GM18520 (cell line): ENCODE results near the gene ANKRD24.
"Not testable (repeated sequence)": the region's sequence is repeated elsewhere in the genome, so short reads cannot be mapped to it uniquely, and the experiment has no call there.

Experiments
- ATAC-seq: cut with Tn5 transposase; IDR thresholded peaks from one replicate; pipeline ENCODE4 v1.9.1; 2021; ENCODE audit not compliant: unreplicated experiment

The ANKRD24 gene

GRCh38 chr19:4173479-4174212, 8.8 kb upstream of the ANKRD24 start:
- ATAC-seq: no peak

DNA sequence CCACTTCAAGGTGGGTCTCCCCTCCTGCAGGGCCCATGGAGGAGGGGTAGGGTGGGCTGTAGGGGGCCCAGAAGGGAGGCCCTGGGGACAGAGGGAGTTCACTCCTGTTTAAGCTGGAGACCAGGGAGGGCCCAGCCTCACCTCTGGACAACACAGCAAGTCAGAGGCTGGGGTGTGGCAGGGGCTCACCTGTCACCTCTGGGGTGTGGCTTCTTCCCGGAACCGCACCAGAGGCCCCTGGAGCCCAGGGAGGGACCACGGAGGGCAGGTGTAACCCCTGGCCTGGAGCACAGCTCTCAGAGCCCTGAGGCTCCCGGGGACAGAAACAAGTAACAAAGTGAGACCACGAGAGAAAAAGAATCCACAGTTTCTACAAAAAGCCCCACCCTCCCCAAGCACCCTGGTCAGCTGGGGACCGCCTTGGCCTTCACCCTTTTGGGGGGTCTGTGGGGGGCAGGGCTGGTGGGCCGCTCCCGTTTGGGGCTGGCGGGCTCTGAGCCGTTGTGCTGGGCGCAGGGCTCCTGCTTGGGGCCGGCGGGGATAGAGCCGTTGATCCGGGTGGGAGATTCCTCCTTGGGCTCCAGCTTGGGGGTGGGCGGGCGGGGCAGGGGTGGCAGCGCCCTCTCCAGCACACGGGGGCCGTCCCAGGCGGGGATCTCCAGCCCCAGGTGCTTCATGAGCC, 8.1 kb upstream of the ANKRD24 start:
- no peak for ATAC-seq

DNA sequence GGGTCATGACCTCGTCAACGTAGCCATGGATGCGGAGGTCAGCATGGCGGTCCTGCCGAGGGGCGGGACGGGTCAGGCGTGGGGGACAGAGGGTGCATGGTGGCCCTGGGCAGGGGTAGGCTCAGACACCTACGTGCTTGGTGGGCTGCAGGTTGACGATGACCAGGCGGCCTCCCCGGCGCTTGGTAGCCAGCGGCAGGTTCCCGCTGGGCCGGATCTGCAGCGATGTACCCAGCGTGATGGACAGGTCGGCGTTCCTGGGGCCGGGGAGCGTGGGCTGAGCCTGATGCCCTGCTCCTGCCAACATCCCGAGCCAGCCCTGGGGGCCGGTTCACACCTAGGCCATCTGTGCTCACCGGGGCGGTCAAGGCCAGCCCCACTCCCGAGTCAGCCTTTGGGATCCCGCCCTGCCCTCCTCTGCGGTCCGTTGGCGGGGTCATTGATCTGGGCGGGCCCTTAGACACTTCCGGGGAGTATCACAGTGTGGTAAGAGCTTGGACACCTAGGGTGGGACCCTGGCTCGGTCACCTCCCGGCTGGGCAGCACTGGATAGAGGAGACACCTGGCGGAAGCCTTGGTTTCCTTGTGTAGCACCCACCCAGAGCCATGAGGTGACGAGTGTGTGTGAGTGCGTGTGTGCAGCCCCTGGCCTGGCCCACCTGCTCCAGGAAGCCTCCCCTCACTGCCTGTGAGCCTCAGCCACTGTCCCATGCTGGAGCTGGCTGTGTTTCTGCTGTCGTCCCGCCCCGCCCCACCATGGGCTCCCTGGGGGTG, 7.4 kb upstream of the ANKRD24 start:
- ATAC-seq: no peak

DNA sequence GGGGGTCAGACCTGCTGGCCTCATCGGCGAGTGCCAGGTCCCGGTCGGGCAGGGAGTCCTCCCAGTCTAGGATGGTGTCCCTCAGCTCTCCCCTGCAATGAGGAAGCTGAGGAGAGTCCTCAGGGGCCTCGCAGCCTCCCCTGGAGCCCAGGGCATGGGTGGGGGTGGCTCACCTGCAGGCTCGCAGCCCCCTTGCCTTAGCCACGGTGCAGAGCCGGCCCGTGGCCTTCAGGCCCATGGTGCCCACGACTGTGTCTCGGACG, 6.9 kb upstream of the ANKRD24 start:
- ATAC-seq: no peak

DNA sequence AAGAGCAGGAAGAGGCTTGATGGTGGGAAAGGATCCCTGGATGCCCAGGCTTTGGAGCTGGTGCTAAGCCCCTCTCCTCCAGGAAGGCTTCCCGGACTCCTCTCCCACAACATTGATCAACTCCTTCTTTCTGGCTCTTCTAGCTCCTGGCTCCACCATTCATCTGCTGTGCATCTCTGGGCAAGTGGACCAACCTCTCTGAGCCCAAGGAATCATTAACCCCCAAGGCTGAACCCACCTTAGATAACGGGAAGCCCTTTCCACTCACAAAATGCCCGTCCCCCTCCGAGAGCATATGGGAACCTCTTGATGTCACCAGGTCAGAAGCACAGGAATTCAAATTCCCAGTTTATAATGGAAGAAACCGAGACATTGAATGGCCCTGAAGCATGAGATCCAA, 5.3 kb upstream of the ANKRD24 start:
- no peak for ATAC-seq

DNA sequence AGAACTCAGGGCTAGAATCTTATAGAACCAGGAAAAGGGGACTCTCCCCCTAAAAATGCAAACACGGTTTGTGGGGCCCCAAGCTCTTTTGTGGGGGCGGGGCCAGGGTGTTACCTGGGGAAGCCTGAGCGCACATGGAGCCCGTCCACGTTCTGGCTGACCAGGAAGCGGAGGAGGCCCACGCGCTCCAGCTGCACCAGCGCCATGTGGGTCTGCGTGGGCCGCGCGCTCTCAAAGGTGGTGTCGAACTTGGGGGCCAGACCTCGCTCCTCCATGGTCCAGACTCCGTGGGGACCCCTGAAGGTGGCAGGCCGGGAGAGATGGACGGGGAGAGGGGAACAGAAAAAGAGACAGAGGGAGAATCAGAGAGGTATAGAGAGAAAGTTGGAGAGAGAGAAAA, 3.5 kb upstream of the ANKRD24 start:
- no peak for ATAC-seq

DNA sequence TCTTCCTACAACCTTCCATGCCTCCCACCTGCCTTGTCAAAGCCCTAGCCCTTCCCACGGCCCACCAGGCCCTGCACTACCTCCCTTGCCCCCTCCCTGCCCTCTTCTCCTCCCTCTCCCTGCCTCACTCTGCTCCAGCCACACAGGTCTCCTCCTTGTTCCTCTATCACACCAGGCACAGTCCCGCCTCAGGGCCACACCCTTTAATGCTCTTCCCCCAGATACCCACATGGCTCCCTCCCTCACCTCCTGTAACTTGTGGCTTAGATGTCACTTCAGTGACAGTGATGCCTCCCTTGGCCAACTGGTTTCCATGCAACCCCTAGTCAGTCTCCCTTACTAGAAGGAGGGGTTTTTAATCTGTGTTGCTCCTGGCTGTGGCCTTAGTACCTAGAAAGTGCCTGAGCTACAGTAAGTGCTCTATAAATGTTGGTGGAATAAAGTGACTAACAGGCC, 1.4 kb upstream of the ANKRD24 start:
- ATAC-seq: no peak

DNA sequence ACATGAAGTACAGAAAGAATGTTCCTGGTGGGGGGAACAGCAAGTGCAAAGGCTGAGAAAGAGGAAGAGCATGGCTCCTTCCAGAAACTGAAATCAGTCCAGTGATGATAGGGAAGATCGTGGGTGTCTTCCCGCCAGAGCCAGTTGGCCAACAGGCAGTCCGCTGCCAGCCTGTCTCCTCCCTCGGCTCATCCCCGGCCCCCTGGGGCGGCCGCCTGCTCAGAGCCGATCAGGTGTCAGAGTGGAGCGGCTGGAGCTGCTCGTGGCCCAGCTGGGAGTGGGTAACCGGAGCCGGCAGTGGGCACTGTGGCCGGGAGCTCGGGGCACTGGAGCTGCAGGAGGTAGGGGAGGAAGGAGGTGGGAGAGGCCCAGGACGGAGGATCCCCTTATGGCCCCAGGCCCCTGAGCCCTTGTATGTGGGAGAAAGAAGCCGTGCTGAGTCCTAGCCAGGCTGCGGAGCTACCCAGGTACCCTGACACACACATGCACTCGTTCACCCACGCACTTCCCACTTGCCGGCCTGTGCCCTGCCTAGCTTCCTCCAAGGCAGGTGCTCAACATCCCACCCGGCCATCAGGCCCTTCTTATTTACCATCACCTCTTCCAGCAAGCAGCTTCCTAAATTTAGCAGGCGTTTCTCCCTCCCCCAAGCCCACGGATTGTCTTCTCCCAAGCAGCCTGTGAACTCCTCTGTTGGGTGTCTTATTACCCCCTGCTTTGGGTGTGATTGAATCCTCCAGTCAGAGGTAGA, 1.7 kb downstream of the ANKRD24 start:
- no peak for ATAC-seq

DNA sequence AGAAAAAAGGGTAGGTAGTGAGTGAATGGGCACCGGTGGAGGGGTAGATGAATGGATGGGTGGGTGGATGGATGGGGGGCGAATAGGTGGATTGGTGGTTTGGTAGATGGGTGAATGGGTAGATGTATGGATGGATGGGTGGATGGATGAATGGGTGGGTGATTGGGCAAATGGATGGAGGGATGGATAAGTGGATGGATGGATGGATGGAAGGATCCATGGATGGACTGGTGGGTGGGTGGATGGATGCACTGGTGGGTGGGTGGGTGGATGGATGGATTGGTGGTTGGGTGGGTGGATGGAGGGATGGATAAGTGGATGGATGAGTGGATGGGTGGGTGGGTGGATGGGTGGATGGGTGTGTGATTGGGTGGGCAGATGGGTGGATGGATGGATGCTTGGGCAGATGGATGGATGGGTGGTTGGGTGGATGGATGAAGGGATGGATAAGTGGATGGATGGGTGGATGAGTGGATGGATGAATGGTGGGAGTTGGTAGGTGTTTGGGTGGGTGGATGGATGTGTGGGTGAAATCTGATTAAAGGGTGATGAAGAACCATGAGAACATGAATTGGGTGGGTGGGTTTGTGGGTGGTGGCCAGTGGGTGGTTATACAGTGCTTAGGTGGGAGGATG, 2.3 kb downstream of the ANKRD24 start:
- no peak for ATAC-seq

- no peak for ATAC-seq
Measured at GRCh38 chr19:4185413-4186086, 3.1 kb downstream of the ANKRD24 start.

GRCh38 chr19:4186087-4186993, 3.9 kb downstream of the ANKRD24 start:
- ATAC-seq: no peak

DNA sequence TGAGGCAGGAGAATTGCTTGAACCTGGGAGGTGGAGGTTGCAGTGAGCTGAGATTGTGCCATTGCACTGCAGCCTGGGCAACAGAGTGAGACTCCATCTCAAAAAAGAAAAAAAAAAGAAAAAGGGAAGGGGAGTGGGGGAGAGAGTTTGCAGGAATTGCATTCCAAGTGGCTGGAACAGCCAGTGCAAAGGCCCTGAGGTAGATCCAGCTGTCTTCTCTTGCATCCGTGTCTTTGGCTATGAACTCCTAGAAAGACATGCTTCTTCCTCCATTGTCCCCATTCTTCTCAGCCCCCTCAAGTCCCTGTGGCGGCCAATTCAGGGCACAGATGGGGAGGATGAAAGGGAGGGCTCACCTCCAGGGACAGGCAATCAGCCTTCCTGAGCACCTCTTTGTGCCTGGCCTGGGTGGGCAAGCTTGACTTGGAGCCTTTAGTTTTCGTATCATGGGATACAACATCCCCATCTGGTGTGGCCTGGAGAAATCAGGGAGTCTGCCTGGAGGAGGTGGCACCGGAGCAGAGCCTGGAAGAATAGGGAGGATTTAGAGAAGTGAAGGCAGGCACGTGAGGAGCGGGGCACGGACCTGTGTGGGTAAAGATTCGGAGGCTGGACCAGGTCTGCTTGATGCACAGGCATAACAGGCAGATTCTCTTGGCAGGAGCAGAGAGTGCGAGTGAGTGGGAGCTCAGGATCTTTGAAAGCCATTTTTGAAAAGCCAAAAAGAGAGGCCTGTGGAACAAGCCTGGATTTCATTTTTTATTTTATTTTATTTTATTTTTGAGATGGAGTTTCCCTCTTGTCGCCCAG, 5.0 kb downstream of the ANKRD24 start:
- no peak for ATAC-seq

- ATAC-seq: no peak
Measured at GRCh38 chr19:4189641-4190040, 7.2 kb downstream of the ANKRD24 start.

- not testable (repeated sequence) for ATAC-seq
Measured at GRCh38 chr19:4192537-4192936, 10.0 kb downstream of the ANKRD24 start.

DNA sequence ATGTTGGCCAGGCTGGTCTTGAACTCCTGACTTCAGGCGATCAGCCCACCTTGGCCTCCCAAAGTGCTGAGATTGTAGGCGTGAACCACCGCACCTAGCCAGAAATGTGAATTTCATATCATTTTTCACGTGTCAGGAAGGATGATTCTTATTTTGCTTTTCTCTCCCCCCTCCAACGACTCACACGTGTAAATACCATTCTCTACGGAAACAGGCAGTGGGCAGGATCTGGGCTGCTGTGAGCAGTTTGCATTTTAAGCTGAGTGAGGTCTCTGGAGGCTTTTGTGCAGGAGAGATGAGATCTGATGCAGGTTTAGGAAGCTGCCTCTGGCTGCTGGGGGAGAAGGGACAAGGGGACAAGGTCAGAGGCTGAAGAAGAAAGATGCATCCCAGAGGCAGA, 11.9 kb downstream of the ANKRD24 start:
- no peak for ATAC-seq

DNA sequence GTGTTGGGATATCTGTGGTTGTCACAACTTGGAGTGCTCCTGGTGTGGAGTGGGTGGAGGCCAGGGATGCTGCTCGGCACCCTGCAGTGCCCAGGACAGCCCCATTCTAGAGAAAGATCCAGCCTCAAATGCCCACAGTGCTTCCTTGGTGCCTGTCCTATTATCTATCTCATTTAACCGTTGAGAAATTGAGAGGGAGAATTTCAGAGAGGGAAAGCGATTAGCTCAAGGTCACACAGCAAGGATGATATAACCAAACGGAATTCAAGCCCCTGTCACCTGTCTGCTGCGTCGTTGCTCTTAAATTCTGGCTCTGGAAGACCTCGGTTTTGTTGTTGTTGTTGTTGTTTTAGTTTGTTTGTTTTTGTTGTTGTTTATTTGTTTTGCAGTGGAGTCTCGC, 13.5 kb downstream of the ANKRD24 start:
- no peak for ATAC-seq

GRCh38 chr19:4196587-4197148, 14.2 kb downstream of the ANKRD24 start:
- no peak for ATAC-seq

DNA sequence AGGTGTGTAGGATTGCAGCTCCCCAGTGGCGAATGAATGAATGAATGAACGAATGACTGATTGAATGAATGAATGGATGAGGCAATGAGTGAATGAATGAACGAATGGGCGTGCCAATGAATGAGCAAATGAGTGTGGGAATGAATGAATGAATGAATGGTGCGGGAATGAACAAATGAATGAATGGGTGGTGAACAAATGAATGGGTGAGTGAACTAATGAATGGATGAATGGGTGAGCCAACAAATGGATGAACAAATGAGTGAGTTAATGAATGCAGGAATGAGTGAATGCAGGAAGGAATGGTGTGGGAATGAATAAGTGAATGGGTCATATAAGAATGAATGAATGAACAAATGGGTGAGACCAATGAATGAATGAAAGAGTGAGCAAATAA, 14.7 kb downstream of the ANKRD24 start:
- ATAC-seq: no peak
